Trophoblast cell (in vitro differentiated cells and primary cell): ENCODE data around the gene NHLRC4.
A peak's percentile ranks its signal among the peaks of the same experiment; 100 is the strongest.

Source experiments
- DNase-seq, 2 donors: peaks; one replicate each; pipeline ENCODE4 v3.0.0-alpha.2; 2016
- H2AFZ ChIP-seq: 2 replicates; pipeline ENCODE4 v1.6.1; 2013; ENCODE audit warnings: low read length, moderate library complexity, mild to moderate bottlenecking; ENCODE audit not compliant: insufficient read depth, poor library complexity
- H2AK5ac ChIP-seq: 2 replicates; pipeline ENCODE4 v1.6.1; 2013; ENCODE audit warnings: mild to moderate bottlenecking, low read length
- H2BK120ac ChIP-seq: 2 replicates; pipeline ENCODE4 v1.6.1; 2013; ENCODE audit warnings: low read length, mild to moderate bottlenecking, moderate library complexity; ENCODE audit not compliant: insufficient read depth, poor library complexity
- H2BK12ac ChIP-seq: 2 replicates; pipeline ENCODE4 v1.6.1; 2013; ENCODE audit warnings: mild to moderate bottlenecking, low read length, moderate library complexity
- H2BK5ac ChIP-seq: 2 replicates; pipeline ENCODE4 v1.6.1; 2013; ENCODE audit warnings: low read length, low read depth, moderate library complexity, mild to moderate bottlenecking; ENCODE audit not compliant: poor library complexity
- H3K14ac ChIP-seq: 2 replicates; pipeline ENCODE4 v1.6.1; 2013; ENCODE audit warnings: mild to moderate bottlenecking, low read length
- H3K18ac ChIP-seq: 2 replicates; pipeline ENCODE4 v1.6.1; 2013; ENCODE audit warnings: mild to moderate bottlenecking, low read length
- H3K23ac ChIP-seq: 2 replicates; pipeline ENCODE4 v1.6.1; 2013; ENCODE audit warnings: low read length
- H3K27ac ChIP-seq: 2 replicates; pipeline ENCODE4 v1.5.1; 2013; ENCODE audit warnings: low read depth, mild to moderate bottlenecking, inconsistent platforms, low read length, moderate library complexity
- H3K27me3 ChIP-seq: 2 replicates; pipeline ENCODE4 v1.6.1; 2013; ENCODE audit warnings: inconsistent platforms, mild to moderate bottlenecking, low read length, moderate library complexity; ENCODE audit not compliant: insufficient read depth
- H3K36me3 ChIP-seq, 2 experiments: 1 replicate in 1 of 2; 2 replicates in 1 of 2; pipeline ENCODE4 v1.6.1; 2013; ENCODE audit warnings: low read length in 2 of 2, mild to moderate bottlenecking in 2 of 2, moderate library complexity in 1 of 2; ENCODE audit not compliant: insufficient read depth in 2 of 2, control insufficient read depth in 1 of 2
- H3K4ac ChIP-seq: 2 replicates; pipeline ENCODE4 v1.6.1; 2013; ENCODE audit warnings: low read depth, mild to moderate bottlenecking, low read length, moderate library complexity
- H3K4me1 ChIP-seq, 2 experiments: 1 replicate in 1 of 2; 2 replicates in 1 of 2; pipeline ENCODE4 v1.6.1; 2013; ENCODE audit warnings: low read length in 2 of 2, mild to moderate bottlenecking in 2 of 2, moderate library complexity in 1 of 2; ENCODE audit not compliant: insufficient read depth in 2 of 2, control insufficient read depth in 1 of 2
- H3K4me2 ChIP-seq: 2 replicates; pipeline ENCODE4 v1.6.1; 2013; ENCODE audit warnings: inconsistent platforms, mild to moderate bottlenecking, low read length, moderate library complexity
- H3K4me3 ChIP-seq: 2 replicates; pipeline ENCODE4 v1.5.1; 2013; ENCODE audit warnings: mild to moderate bottlenecking, low read depth, low read length, inconsistent platforms
- H3K79me1 ChIP-seq: one replicate; pipeline ENCODE4 v1.6.1; 2013; ENCODE audit warnings: low read length
- H3K79me2 ChIP-seq: 2 replicates; pipeline ENCODE4 v1.6.1; 2013; ENCODE audit warnings: low read length, mild to moderate bottlenecking; ENCODE audit not compliant: control insufficient read depth, insufficient read depth, poor library complexity
- H3K9ac ChIP-seq: 2 replicates; pipeline ENCODE4 v1.6.1; 2013; ENCODE audit warnings: mild to moderate bottlenecking, low read length
- H3K9me3 ChIP-seq: 2 replicates; pipeline ENCODE4 v1.6.1; 2013; ENCODE audit warnings: low read depth, mild to moderate bottlenecking, control low read depth, inconsistent platforms, low read length; ENCODE audit not compliant: insufficient read depth
- H4K12ac ChIP-seq: 2 replicates; pipeline ENCODE4 v1.6.1; 2013; ENCODE audit warnings: low read depth, mild to moderate bottlenecking, low read length, moderate library complexity
- H4K8ac ChIP-seq: 2 replicates; pipeline ENCODE4 v1.6.1; 2013; ENCODE audit warnings: low read depth, mild to moderate bottlenecking, low read length, moderate library complexity
- H4K91ac ChIP-seq: one replicate; pipeline ENCODE4 v1.6.1; 2013; ENCODE audit warnings: low read depth, mild to moderate bottlenecking, low read length, moderate library complexity
- WGBS: extraction: QIAGEN DNeasy Blood & Tissue Kit; methylation state at CpG from one replicate; pipeline ENCODE4 v1.1.7; 2013; ENCODE audit warnings: missing lambda C conversion rate; ENCODE audit not compliant: insufficient read length, insufficient coverage; ENCODE audit errors: extremely low coverage; 5-methylcytosine and 5-hydroxymethylcytosine counted together

The NHLRC4 gene

DNA sequence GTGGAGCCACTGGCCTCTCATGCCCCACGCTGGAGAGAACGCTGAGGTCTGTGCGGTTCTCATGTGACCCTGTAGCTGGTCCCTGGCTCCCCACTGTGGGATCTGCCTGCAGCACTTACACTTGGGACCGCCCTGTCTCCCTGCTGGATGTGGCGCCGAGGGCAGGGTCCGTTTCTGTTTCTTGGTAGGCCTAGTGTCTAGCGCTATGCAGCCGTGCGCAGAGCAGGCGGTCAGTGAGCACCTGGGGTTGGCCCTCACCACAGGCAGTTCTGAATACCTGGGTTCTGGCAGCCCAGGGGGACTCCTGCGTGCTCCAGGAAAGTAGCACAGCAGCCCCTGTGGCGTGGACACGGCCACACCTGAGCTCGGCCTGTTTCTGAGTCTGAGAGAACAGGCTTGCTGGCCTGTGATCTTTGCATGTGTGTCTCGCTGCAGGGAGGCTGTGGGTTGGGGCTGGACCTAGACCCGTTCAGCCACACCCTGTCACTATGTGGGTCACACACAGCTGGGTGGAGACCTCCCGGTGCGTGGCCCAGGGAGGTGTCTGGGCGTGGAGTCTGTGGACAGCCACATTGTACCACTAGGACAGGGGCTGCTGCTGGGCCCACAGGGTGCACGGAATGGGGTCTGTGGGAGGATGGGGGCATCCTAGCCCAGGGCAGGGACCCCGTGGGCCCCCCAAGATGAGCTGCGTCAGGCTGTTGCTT is 36.5 kb upstream of the NHLRC4 start:
- Histone ChIP-seq H3K9me3 (no peaks in the 10 kb centered on the region), H3K9ac (no peak overlapping the region), H4K8ac (no peak overlapping the region), H2BK12ac (no peak overlapping the region), H3K18ac (peak overlapping the region; percentile 49), H3K79me2 (peaks cover 28% of the 10 kb centered on the region), H3K79me1 (peaks cover 10% of the 10 kb centered on the region), H2AK5ac (no peak overlapping the region), H3K4me1 (peaks cover 27 to 29% of the 10 kb centered on the region in 2 experiments), H3K27ac (no peak overlapping the region), H3K27me3 (no peaks in the 10 kb centered on the region), H2BK5ac (no peak overlapping the region), H2AFZ (no peak overlapping the region), H3K4ac (peak overlapping the region; percentile 52), H4K91ac (no peak overlapping the region), H4K12ac (no peak overlapping the region), H3K23ac (no peak overlapping the region), H3K36me3 (peaks cover 6 to 8% of the 10 kb centered on the region in 2 experiments), H2BK120ac (no peak overlapping the region), H3K14ac (no peak overlapping the region), H3K4me2 (no peak overlapping the region), H3K4me3 (peak overlapping the region; percentile 45)
- no CpG with 5 or more reads among the region's 23 CpGs for WGBS
- DNase-seq, result no peak

DNA sequence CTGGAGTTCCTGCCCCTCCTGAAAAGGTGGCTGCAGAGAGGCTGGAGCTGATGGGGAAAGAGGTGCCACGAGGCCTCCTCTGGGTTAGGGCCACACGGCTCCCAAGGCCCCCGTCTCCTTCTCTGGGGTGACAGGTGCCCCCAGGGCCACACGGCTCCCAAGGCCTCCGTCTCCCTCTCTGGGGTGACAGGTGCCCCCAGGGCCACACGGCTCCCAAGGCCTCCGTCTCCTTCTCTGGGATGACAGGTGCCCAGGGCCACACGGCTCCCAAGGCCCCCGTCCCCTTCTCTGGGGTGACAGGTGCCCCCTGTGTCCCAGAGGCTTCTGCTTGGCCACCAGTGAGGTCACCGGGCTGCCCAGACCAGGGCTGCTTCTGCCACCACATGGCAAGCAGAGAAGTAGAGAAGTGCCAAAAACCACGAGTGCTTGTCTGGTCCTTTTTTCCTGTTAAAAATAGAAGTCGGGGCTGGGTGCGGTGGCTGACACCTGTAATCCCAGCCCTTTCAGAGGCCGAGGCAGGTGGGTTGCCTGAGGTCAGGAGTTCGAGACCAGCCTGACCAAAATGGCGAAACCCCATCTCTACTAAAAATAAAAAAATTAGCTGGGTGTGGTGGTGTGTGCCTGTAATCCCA is 35.2 kb upstream of the NHLRC4 start:
- no peak overlapping the region for H3K27ac ChIP-seq
- H2BK120ac ChIP-seq, result no peak overlapping the region
- H3K4me3 ChIP-seq, result no peak overlapping the region
- H2BK5ac ChIP-seq, result no peak overlapping the region
- H3K9me3 ChIP-seq, result no peaks in the 10 kb centered on the region
- H3K4me2 ChIP-seq, result no peak overlapping the region
- no peak overlapping the region for H3K18ac ChIP-seq
- H3K36me3 ChIP-seq, result peaks cover 8 to 9% of the 10 kb centered on the region in 2 experiments
- H4K12ac ChIP-seq, result no peak overlapping the region
- H3K27me3 ChIP-seq, result no peaks in the 10 kb centered on the region
- no peak overlapping the region for H2BK12ac ChIP-seq
- WGBS, result no CpG with 5 or more reads among the region's 16 CpGs
- H3K4me1 ChIP-seq, result peaks cover 16 to 17% of the 10 kb centered on the region in 2 experiments
- peak overlapping the region; percentile 19 for H3K4ac ChIP-seq
- H3K23ac ChIP-seq, result no peak overlapping the region
- no peak overlapping the region for H3K14ac ChIP-seq
- no peak for DNase-seq
- H3K9ac ChIP-seq, result no peak overlapping the region
- H4K8ac ChIP-seq, result no peak overlapping the region
- peaks cover 9% of the 10 kb centered on the region for H3K79me1 ChIP-seq
- no peak overlapping the region for H4K91ac ChIP-seq
- no peak overlapping the region for H2AK5ac ChIP-seq
- peaks cover 27% of the 10 kb centered on the region for H3K79me2 ChIP-seq
- no peak overlapping the region for H2AFZ ChIP-seq

DNA sequence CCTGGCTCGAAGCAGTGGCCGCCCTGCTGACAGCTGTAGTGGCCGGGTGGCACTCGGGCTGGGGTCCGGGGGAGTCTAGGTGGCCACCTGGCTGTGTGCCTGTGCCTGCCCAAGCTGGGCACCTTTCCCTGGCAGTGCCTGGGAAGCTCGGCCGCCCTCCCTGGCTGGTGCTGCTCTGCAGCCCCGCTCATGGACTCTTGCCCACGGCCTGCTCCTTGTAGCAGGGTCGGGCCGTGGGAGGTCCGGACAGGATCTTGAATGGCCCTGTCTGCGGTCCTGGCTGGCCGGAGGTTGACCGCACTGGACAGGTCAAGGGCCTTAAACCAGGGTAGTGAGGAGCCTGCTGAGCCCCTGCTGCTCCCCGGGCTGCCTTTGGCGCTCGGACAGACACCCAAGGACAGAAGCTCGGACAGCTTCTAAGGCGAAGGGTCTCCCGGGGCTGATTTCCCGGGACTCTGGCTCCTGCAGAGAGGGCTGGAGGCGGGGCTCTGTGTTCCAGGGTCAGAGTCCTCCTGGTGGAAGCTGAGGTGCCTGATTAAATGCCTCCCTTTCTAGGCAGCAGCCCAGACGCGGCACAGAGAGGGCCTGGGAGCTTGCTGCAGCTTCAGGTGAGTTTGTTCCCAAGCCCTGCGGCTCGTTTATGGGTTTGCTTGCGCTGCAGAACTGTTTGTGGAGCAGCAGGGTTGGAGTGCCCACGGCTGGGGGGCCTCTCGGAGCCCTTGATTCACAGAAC is 33.2 kb upstream of the NHLRC4 start:
- Histone ChIP-seq H3K27me3 (no peaks in the 10 kb centered on the region), H3K4ac (peak overlapping the region; percentile 29), H3K4me3 (no peak overlapping the region)

DNA sequence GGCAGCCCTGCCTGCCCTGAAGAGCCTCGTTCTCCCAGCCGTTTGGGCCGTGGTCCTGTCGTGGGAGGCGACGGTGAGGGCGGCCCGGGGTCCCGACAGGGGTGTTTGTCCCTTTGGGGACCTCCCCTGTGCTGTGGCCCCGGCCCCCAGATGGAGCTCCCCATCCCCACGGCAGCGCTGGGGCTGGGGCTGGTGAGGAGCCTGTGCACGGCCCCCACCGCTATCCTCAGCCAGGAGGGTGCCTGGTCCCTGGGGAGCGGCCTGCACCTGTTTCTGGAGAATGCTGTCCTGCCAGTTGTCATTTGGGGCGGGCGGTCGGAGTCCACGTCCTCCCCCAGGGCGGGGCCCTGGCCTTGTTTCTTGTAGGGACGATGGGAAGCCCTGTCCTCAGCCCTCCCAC is 32.7 kb upstream of the NHLRC4 start:
- Histone ChIP-seq H2BK120ac (no peak overlapping the region), H3K27me3 (no peaks in the 10 kb centered on the region), H2BK12ac (no peak overlapping the region), H3K27ac (no peak overlapping the region), H4K8ac (no peak overlapping the region), H3K4me2 (no peak overlapping the region), H4K91ac (no peak overlapping the region), H2AK5ac (no peak overlapping the region), H3K9ac (no peak overlapping the region), H3K4me3 (no peak overlapping the region), H3K4me1 (peaks cover 5 to 7% of the 10 kb centered on the region in 2 experiments), H3K79me1 (no peaks in the 10 kb centered on the region), H2BK5ac (no peak overlapping the region), H3K9me3 (peaks cover 2% of the 10 kb centered on the region), H3K36me3 (peaks cover 19 to 23% of the 10 kb centered on the region in 2 experiments), H3K18ac (no peak overlapping the region), H3K4ac (no peak overlapping the region), H3K79me2 (peaks cover 12% of the 10 kb centered on the region), H2AFZ (no peak overlapping the region), H4K12ac (no peak overlapping the region), H3K23ac (no peak overlapping the region), H3K14ac (no peak overlapping the region)
- no CpG with 5 or more reads among the region's 21 CpGs for WGBS
- DNase-seq, result peak; percentile 83 to 87

More for the DNA sequence above, 33.2 kb upstream of the NHLRC4 start:
- Histone ChIP-seq H2BK5ac (no peak overlapping the region), H3K36me3 (peaks cover 19 to 23% of the 10 kb centered on the region in 2 experiments), H3K27ac (no peak overlapping the region), H3K79me2 (peaks cover 14% of the 10 kb centered on the region), H3K9me3 (peaks cover 2% of the 10 kb centered on the region), H3K4me1 (peaks cover 11 to 13% of the 10 kb centered on the region in 2 experiments), H2AK5ac (no peak overlapping the region), H4K12ac (no peak overlapping the region), H3K9ac (no peak overlapping the region), H2BK120ac (no peak overlapping the region), H2AFZ (peak overlapping the region; percentile 21), H4K91ac (no peak overlapping the region), H3K79me1 (no peaks in the 10 kb centered on the region), H3K4me2 (no peak overlapping the region), H3K23ac (no peak overlapping the region), H2BK12ac (no peak overlapping the region), H3K14ac (no peak overlapping the region), H3K18ac (peak overlapping the region; percentile 26), H4K8ac (no peak overlapping the region)
- WGBS, result no CpG with 5 or more reads among the region's 30 CpGs
- no peak for DNase-seq
